ENCODE results near the gene CALHM4. TPM values are rescaled to one million over a fixed set of nuclear protein-coding genes. Genes with fewer than 3 reads are reported as not detected.

Gene CALHM4
- total RNA-seq, 1 donor from 2014 or later = not detected

DNA sequence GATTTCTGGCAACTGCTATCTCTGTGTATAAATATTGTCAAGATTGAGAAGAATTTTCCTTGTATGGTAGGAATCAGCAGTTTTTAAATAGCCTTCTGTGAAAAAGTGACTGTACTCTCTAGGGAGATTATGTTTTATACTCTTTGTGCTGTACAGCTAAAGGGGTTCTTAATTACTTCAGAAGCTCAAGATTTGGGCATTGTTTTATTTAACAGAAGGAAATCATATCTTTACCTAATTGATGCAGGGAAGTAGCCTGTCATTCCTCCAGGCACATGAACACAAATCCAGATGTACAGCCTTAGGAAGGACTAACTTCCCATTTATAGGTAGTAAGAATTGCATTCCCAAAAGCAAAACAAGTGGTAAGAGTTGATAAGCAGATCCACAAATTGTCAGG is 40.8 kb upstream of the CALHM4 start:
- H3K27ac ChIP-seq = peak overlapping the region; percentile 92 to 93

DNA sequence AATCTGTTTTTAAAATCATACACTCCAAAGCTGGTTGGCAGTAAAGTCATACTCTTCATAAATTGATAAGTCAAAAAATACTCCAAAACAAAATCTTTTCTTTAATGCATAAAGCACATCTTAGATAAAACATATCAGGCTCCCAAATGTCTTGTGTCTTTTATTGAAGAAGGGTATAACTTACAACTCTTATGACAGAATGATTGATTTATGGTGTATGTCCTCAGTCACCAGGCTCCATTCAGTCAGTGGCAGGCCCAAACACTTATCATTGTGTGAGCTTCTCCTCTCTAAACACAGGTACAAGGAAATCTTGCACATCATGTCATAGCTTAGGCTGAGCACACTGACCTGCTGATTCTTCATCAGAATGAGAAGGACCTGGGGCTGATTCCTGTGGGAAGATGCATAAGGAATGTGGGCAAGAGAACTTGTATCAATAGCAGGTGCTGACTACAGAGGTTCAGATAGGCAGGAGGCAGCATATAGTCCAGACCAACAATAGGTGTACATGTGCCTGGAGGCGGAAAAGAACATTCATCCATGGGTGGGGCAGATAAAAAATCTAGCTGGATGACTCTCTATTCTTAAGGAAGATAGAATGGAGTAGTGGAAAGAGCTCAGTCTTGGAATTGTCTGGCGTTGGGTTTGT is 40.2 kb upstream of the CALHM4 start:
- no peaks in the 10 kb centered on the region for H3K9me3 ChIP-seq
- no peak for DNase-seq (ENCODE audit: low spot score in 2 of 2)
- no peak overlapping the region for H3K27ac ChIP-seq
- peak overlapping the region; percentile 58 to 69 for H3K4me3 ChIP-seq
- TF ChIP-seq CTCF (IDR thresholded peaks at IDR 0.05) = no peak
- intact Hi-C loops (cut with DNase I) = loop anchor here (2.0 to 5.0 kb wide), 2 partner anchors 141 to 233 kb away; partner anchors contain the start of gene DSE
- peaks cover 0 to 2% of the 10 kb centered on the region in 2 donors for H3K4me1 ChIP-seq
- no peaks in the 10 kb centered on the region for H3K27me3 ChIP-seq
- peaks cover 4 to 28% of the 10 kb centered on the region in 2 donors for H3K36me3 ChIP-seq

More for the DNA sequence above, 40.8 kb upstream of the CALHM4 start:
- no peak for TF ChIP-seq CTCF (IDR thresholded peaks at IDR 0.05)
- intact Hi-C loops (cut with DNase I) = loop anchor here (2.0 to 5.0 kb wide), 2 partner anchors 140 to 232 kb away; partner anchors contain the start of gene DSE
- H3K4me3 ChIP-seq = peak overlapping the region; percentile 58 to 69
- no peaks in the 10 kb centered on the region for H3K27me3 ChIP-seq
- peaks cover 0 to 2% of the 10 kb centered on the region in 2 donors for H3K4me1 ChIP-seq
- peaks cover 4 to 27% of the 10 kb centered on the region in 2 donors for H3K36me3 ChIP-seq
- no peaks in the 10 kb centered on the region for H3K9me3 ChIP-seq
- no peak for DNase-seq (ENCODE audit: low spot score in 2 of 2)

GRCh38 chr6:116514111-116514510 is 39.4 kb upstream of the CALHM4 start:
- H3K27ac ChIP-seq = no peak overlapping the region
- no peak for DNase-seq (ENCODE audit: low spot score in 2 of 2)
- H3K4me3 ChIP-seq = peak overlapping the region; percentile 58 to 69
- H3K9me3 ChIP-seq = no peaks in the 10 kb centered on the region
- intact Hi-C loops (cut with DNase I) = loop anchor here (5.0 kb wide), 1 partner anchor 142 kb away; the partner anchor contains the start of gene DSE
- H3K27me3 ChIP-seq = no peaks in the 10 kb centered on the region
- TF ChIP-seq CTCF (IDR thresholded peaks at IDR 0.05) = no peak
- peaks cover 0 to 2% of the 10 kb centered on the region in 2 donors for H3K4me1 ChIP-seq
- H3K36me3 ChIP-seq = peaks cover 4 to 28% of the 10 kb centered on the region in 2 donors

GRCh38 chr6:116515141-116515540 is 38.4 kb upstream of the CALHM4 start:
- Histone ChIP-seq H3K4me1 (peaks cover 0 to 2% of the 10 kb centered on the region in 2 donors), H3K4me3 (no peak overlapping the region), H3K9me3 (no peaks in the 10 kb centered on the region), H3K27me3 (no peaks in the 10 kb centered on the region), H3K27ac (no peak overlapping the region), H3K36me3 (peaks cover 4 to 28% of the 10 kb centered on the region in 2 donors)
- intact Hi-C loops (cut with DNase I) = no loop called here
- no peak for TF ChIP-seq CTCF (IDR thresholded peaks at IDR 0.05)
- DNase-seq (ENCODE audit: low spot score in 2 of 2) = no peak

GRCh38 chr6:116518621-116519368 is 34.8 kb upstream of the CALHM4 start:
- intact Hi-C loops (cut with DNase I) = no loop called here
- DNase-seq (ENCODE audit: low spot score in 2 of 2) = no peak
- no peak overlapping the region for H3K4me3 ChIP-seq

More at GRCh38 chr6:116518621-116519368, 34.8 kb upstream of the CALHM4 start:
- peaks cover 4 to 28% of the 10 kb centered on the region in 2 donors for H3K36me3 ChIP-seq
- H3K4me1 ChIP-seq = no peaks in the 10 kb centered on the region
- H3K27me3 ChIP-seq = no peaks in the 10 kb centered on the region
- no peak for TF ChIP-seq CTCF (IDR thresholded peaks at IDR 0.05)
- no peaks in the 10 kb centered on the region for H3K9me3 ChIP-seq
- no peak overlapping the region for H3K27ac ChIP-seq

Measured in ascending aorta (tissue), 2 donors.